Osteoblast (primary cell): Measurements from ENCODE around the gene LNX2. TPM values are rescaled to one million over a fixed set of nuclear protein-coding genes. Genes with fewer than 3 reads are reported as not detected.

Experiments used
- DNase-seq: peaks from one replicate; pipeline ENCODE4 v3.0.0; 2011; ENCODE audit warnings: low spot score, mixed read lengths; ENCODE audit not compliant: insufficient read length; ENCODE audit errors: missing footprints
- H2AFZ ChIP-seq: 2 replicates; pipeline ENCODE4 v1.6.0; 2011; ENCODE audit warnings: mild to moderate bottlenecking, low read length
- H3K27ac ChIP-seq: 2 replicates; pipeline ENCODE4 v1.5.1; 2011; ENCODE audit warnings: mild to moderate bottlenecking, low read depth, low read length, moderate library complexity
- H3K27me3 ChIP-seq: 2 replicates; pipeline ENCODE4 v1.6.0; 2012; ENCODE audit warnings: mild to moderate bottlenecking, control low read depth, inconsistent platforms, low read length, moderate library complexity; ENCODE audit not compliant: insufficient read depth
- H3K36me3 ChIP-seq: 2 replicates; pipeline ENCODE4 v1.5.1; 2011; ENCODE audit warnings: mild to moderate bottlenecking, low read length, control low read depth, moderate library complexity; ENCODE audit not compliant: insufficient read depth
- H3K4me1 ChIP-seq: 2 replicates; pipeline ENCODE4 v1.5.1; 2011; ENCODE audit warnings: mild to moderate bottlenecking, low read length, control low read depth, moderate library complexity; ENCODE audit not compliant: insufficient read depth
- H3K4me2 ChIP-seq: 2 replicates; pipeline ENCODE4 v1.6.0; 2011; ENCODE audit warnings: mild to moderate bottlenecking, low read length; ENCODE audit not compliant: insufficient read depth
- H3K4me3 ChIP-seq: fragments of 200-600 bp; sonication (generic); 3 replicates; pipeline ENCODE4 v1.5.1; 2012; ENCODE audit warnings: mild to moderate bottlenecking, low read length, inconsistent platforms; ENCODE audit not compliant: insufficient read depth
- H3K79me2 ChIP-seq: 2 replicates; pipeline ENCODE4 v1.6.0; 2012; ENCODE audit warnings: mild to moderate bottlenecking, low read length, control low read depth, inconsistent platforms; ENCODE audit not compliant: insufficient read depth
- H3K9me3 ChIP-seq: 2 replicates; pipeline ENCODE4 v1.5.1; 2011; ENCODE audit warnings: low read depth, low read length, control low read depth
- H4K20me1 ChIP-seq: 2 replicates; pipeline ENCODE4 v1.6.0; 2012; ENCODE audit warnings: mild to moderate bottlenecking, low read length, control low read depth; ENCODE audit not compliant: insufficient read depth
- total RNA-seq: library from RNA; depleted of rRNA; stranded (reverse); fragments of >200 nt; gene quantifications from 2 replicates; pipeline ENCODE4 v1.2.3, GENCODE V29; 2012
- TF ChIP-seq, protein P1 (sequence below): IDR thresholded peaks from 2 replicates; pipeline ENCODE4 v1.5.1; 2011; ENCODE audit warnings: mild to moderate bottlenecking, low read depth, low read length, moderate library complexity; ENCODE audit errors: extremely low read depth

Gene LNX2
- total RNA-seq, 1 donor = 15.2 TPM

- H3K4me2 ChIP-seq = peak overlapping the region; percentile 84
- H3K4me1 ChIP-seq = peaks cover 19% of the 10 kb centered on the region
- H3K27ac ChIP-seq = peak overlapping the region; percentile 54
- H3K9me3 ChIP-seq = no peaks in the 10 kb centered on the region
- peaks cover 83% of the 10 kb centered on the region for H3K79me2 ChIP-seq
- DNase-seq = peak; percentile 49
- peaks cover 30% of the 10 kb centered on the region for H4K20me1 ChIP-seq
- TF ChIP-seq, protein P1, sequence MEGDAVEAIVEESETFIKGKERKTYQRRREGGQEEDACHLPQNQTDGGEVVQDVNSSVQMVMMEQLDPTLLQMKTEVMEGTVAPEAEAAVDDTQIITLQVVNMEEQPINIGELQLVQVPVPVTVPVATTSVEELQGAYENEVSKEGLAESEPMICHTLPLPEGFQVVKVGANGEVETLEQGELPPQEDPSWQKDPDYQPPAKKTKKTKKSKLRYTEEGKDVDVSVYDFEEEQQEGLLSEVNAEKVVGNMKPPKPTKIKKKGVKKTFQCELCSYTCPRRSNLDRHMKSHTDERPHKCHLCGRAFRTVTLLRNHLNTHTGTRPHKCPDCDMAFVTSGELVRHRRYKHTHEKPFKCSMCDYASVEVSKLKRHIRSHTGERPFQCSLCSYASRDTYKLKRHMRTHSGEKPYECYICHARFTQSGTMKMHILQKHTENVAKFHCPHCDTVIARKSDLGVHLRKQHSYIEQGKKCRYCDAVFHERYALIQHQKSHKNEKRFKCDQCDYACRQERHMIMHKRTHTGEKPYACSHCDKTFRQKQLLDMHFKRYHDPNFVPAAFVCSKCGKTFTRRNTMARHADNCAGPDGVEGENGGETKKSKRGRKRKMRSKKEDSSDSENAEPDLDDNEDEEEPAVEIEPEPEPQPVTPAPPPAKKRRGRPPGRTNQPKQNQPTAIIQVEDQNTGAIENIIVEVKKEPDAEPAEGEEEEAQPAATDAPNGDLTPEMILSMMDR = peak; percentile 49
- peaks cover 11% of the 10 kb centered on the region for H3K36me3 ChIP-seq
- peak overlapping the region; percentile 81 for H2AFZ ChIP-seq
- H3K27me3 ChIP-seq = no peaks in the 10 kb centered on the region
- peak overlapping the region; percentile 94 for H3K4me3 ChIP-seq
Observed at GRCh38 chr13:27622102-27622820, 1.9 kb upstream of the LNX2 start.

DNA sequence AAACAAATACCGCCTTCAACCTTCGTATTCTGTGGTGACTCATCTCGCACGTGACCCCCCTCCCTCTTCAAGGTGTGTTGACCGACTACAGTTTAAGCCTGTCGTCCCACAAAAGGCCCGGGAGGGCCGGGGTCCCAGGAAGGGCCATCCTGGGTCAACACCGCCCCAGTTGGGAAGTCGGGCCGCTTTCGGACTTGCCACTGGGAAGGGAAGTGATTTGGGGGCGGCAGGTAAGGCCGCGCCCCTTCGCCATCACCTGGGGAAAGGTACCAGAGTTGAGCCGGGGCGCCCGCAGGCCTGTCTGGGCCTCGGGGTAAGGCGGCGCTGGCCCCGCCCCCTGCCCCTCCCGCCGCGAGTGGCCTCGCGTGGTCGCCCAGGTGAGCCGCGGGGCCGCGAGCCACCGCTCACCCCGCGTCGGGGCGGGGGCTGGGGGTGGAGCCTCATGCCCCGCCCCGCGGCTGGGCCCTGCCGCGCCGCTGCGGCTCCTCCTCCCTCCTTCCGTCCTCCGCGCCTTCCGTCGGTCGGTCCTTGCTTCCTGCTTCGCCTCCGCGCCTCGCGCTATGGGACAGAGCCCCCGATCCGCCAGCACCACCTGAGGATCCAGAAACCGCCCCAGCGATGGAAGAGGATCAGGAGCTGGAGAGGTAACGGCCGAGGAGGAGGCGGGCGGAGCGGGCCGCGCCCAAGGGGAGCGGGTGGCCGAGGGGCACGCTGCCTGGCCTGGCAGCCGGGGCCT is 1.2 kb upstream of the LNX2 start, which contains the start of gene POLR1D:
Gene POLR1D, plus strand, starts transcription at position 527 of the 736 bp plus-strand sequence. Its CDS starts 92 bp downstream, at position 619.
- H3K4me1 ChIP-seq = peaks cover 19% of the 10 kb centered on the region
- H3K27ac ChIP-seq = peak within 1 kb of the TSS; percentile 54
- H3K4me3 ChIP-seq = peak within 1 kb of the TSS; percentile 94
- H3K79me2 ChIP-seq = peaks cover 82% of the 10 kb centered on the region
- H2AFZ ChIP-seq = peak within 1 kb of the TSS; percentile 81
- H3K9me3 ChIP-seq = no peaks in the 10 kb centered on the region
- DNase-seq = peak; percentile 93
- H3K36me3 ChIP-seq = peaks cover 11% of the 10 kb centered on the region
- H3K4me2 ChIP-seq = peak within 1 kb of the TSS; percentile 84
- H4K20me1 ChIP-seq = peaks cover 30% of the 10 kb centered on the region
- no peaks in the 10 kb centered on the region for H3K27me3 ChIP-seq
- TF ChIP-seq, protein P1 = no peak

DNA sequence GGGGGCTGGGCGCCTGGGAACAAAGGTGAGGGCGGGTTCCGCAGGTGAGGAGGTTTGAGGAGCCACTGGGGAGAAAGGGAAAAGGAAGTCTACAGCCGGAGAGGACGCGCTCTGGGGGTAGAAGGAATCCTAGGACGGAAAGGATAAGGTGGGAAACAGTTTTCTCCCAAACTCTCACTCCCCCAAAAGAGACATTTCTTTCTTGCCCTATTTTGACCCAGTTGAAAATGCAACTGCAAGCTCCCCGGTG is 712 bp upstream of the LNX2 start:
- H3K27ac ChIP-seq = peak overlapping the region; percentile 7
- DNase-seq = no peak
- H3K79me2 ChIP-seq = peaks cover 81% of the 10 kb centered on the region
- peak overlapping the region; percentile 94 for H3K4me3 ChIP-seq
- H3K4me2 ChIP-seq = peak overlapping the region; percentile 84
- H4K20me1 ChIP-seq = peaks cover 30% of the 10 kb centered on the region
- H3K36me3 ChIP-seq = peaks cover 11% of the 10 kb centered on the region
- H3K27me3 ChIP-seq = no peaks in the 10 kb centered on the region
- TF ChIP-seq, protein P1 = no peak
- no peaks in the 10 kb centered on the region for H3K9me3 ChIP-seq
- peak overlapping the region; percentile 79 for H2AFZ ChIP-seq
- H3K4me1 ChIP-seq = peaks cover 19% of the 10 kb centered on the region

GRCh38 chr13:27619728-27620376 is 477 bp downstream of the LNX2 start:
- Histone ChIP-seq H3K27ac (peak overlapping the region; percentile 42), H3K4me3 (peak overlapping the region; percentile 94), H3K79me2 (peaks cover 80% of the 10 kb centered on the region), H4K20me1 (peaks cover 32% of the 10 kb centered on the region), H3K27me3 (no peaks in the 10 kb centered on the region), H3K9me3 (no peaks in the 10 kb centered on the region), H3K4me1 (peaks cover 19% of the 10 kb centered on the region), H3K4me2 (peak overlapping the region; percentile 98), H2AFZ (peak overlapping the region; percentile 93), H3K36me3 (peaks cover 15% of the 10 kb centered on the region)
- TF ChIP-seq, protein P1 = no peak
- peak; percentile 85 for DNase-seq
